Neutrophil (primary cell): Measurements from ENCODE around the gene OPRD1.

Experiments
- H3K27ac ChIP-seq: fragments of 200-600 bp; sonication (generic); 2 replicates; pipeline ENCODE4 v1.5.1; 2016; ENCODE audit warnings: mild to moderate bottlenecking, moderate library complexity
- H3K27me3 ChIP-seq: fragments of 200-600 bp; sonication (generic); 2 replicates; pipeline ENCODE4 v1.6.0; 2016; ENCODE audit warnings: mild to moderate bottlenecking
- H3K36me3 ChIP-seq: fragments of 200-600 bp; sonication (generic); 2 replicates; pipeline ENCODE4 v1.5.1; 2017
- H3K4me1 ChIP-seq, 2 experiments: fragments of 200-600 bp in 1 of 2; sonication (generic) in 1 of 2; 1 replicate in 1 of 2; 2 replicates in 1 of 2; pipeline versions ENCODE4 v1.5.1 to v1.6.1; 2013 to 2016; ENCODE audit warnings: low read depth in 1 of 2, low read length in 1 of 2, mild to moderate bottlenecking in 1 of 2, moderate library complexity in 1 of 2; ENCODE audit not compliant: control insufficient read depth in 1 of 2, insufficient read depth in 1 of 2
- H3K4me3 ChIP-seq, 2 experiments: fragments of 200-600 bp in 1 of 2; sonication (generic) in 1 of 2; 1 replicate in 1 of 2; 2 replicates in 1 of 2; pipeline ENCODE4 v1.5.1; 2013 to 2016; ENCODE audit warnings: low read depth in 1 of 2, low read length in 1 of 2, mild to moderate bottlenecking in 1 of 2, moderate library complexity in 1 of 2
- H3K9me3 ChIP-seq: fragments of 200-600 bp; sonication (generic); 2 replicates; pipeline ENCODE4 v1.5.1; 2016
- CTCF ChIP-seq: fragments of 200-600 bp; sonication (generic); IDR thresholded peaks from 2 replicates; pipeline ENCODE4 v1.5.1; 2016; ENCODE audit warnings: antibody characterized with exemption

Gene OPRD1

GRCh38 chr1:28812669-28813468 is 899 bp downstream of the OPRD1 start:
- Histone ChIP-seq H3K27me3 (peaks cover 90% of the 10 kb centered on the region), H3K4me3 (no peak overlapping the region), H3K4me1 (no peaks in the 10 kb centered on the region), H3K36me3 (no peaks in the 10 kb centered on the region), H3K27ac (no peak overlapping the region), H3K9me3 (no peaks in the 10 kb centered on the region)
- no peak for TF ChIP-seq CTCF

GRCh38 chr1:28813931-28814465 is 2.0 kb downstream of the OPRD1 start:
- no peak overlapping the region for H3K4me3 ChIP-seq
- H3K36me3 ChIP-seq: no peaks in the 10 kb centered on the region
- no peak for TF ChIP-seq CTCF
- peaks cover 84% of the 10 kb centered on the region for H3K27me3 ChIP-seq
- no peaks in the 10 kb centered on the region for H3K4me1 ChIP-seq
- H3K9me3 ChIP-seq: no peaks in the 10 kb centered on the region
- no peak overlapping the region for H3K27ac ChIP-seq

DNA sequence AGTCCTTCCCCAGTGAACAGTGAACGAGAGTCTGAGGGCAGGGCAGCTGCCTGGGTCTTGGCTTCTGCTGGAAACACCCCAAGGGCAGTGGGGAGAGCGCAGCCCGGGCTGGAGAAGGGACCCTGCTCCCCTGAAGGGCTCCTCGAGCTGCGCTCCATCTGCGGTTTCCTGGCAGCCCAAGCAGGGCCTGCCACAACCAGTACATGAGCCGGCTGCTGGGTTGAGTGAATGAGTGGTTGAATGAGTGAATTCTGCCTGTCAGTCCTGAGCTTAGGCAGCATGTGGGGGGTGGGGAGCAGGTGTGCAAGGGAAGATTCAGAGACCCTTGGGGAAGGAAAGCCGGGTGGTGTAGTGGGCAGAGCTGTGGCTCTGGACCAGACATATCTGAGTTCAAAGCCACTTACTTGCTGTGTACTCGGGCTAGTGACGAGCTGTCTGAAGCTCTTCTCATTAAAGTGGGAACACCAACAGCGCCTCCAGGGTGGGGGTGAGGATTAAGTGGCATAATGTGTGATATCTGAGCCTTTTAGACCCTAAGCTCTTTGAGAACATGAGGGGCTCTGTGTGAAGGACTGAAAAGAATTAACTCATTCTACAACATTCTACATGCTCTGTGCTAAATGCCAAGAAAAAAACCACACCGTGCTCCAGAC is 3.7 kb downstream of the OPRD1 start:
- no peaks in the 10 kb centered on the region for H3K36me3 ChIP-seq
- no peak for TF ChIP-seq CTCF
- no peak overlapping the region for H3K27ac ChIP-seq
- no peaks in the 10 kb centered on the region for H3K4me1 ChIP-seq
- H3K4me3 ChIP-seq: no peak overlapping the region
- peaks cover 67% of the 10 kb centered on the region for H3K27me3 ChIP-seq
- no peaks in the 10 kb centered on the region for H3K9me3 ChIP-seq

GRCh38 chr1:28817133-28817532 is 5.2 kb downstream of the OPRD1 start:
- TF ChIP-seq CTCF: no peak
- H3K9me3 ChIP-seq: no peaks in the 10 kb centered on the region
- no peaks in the 10 kb centered on the region for H3K4me1 ChIP-seq
- no peaks in the 10 kb centered on the region for H3K36me3 ChIP-seq
- H3K27ac ChIP-seq: no peak overlapping the region
- H3K4me3 ChIP-seq: no peak overlapping the region
- H3K27me3 ChIP-seq: peaks cover 52% of the 10 kb centered on the region

DNA sequence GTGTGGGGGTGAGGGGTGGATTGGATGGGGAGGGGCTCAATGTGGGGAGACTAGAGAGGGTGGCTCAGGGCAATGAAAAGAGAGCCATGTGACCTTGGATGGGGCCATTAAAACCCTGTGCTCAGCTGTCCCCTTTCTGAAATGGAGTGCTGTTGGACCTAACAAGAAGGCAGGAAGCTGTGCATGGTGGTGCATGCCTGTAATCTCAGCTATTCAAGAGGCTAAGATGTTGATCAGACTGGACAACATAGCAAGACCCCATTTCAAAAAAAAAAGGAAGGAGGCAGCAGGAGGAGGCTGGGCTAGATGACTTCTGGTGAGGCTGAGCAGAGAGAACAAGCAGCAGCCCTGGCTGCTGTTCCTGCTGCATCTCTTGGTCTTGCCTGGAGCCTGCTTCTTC is 7.0 kb downstream of the OPRD1 start:
- H3K9me3 ChIP-seq: no peaks in the 10 kb centered on the region
- TF ChIP-seq CTCF: no peak
- no peak overlapping the region for H3K27ac ChIP-seq
- no peaks in the 10 kb centered on the region for H3K36me3 ChIP-seq
- no peak overlapping the region for H3K4me3 ChIP-seq
- peaks cover 33% of the 10 kb centered on the region for H3K27me3 ChIP-seq
- H3K4me1 ChIP-seq: no peaks in the 10 kb centered on the region
